ENCODE results near the gene MAPKAPK3.

DNA sequence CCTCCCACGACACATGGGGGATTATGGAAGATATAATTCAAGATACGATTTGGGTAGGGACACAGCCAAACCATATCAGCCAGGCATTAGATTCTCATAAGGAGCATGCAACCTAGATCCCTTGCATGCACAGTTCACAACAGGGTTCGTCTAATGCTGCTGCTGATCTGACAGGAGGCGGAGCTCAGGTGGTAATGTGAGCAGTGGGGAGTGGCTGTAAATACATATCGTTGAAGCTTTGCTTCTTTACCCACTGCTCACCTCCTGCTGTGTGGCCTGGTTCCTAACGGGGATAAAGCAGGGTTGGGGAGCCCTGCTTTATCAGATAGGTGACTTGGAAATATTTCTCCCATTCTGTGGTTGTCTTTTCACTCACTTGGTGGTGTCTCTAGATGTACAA lies 72.6 kb downstream of the MAPKAPK3 start:
- TF ChIP-seq PHF8 (conservative IDR thresholded peaks at IDR 0.05; ENCODE audit: low read depth, low read length) (no peak), RAD21 (IDR thresholded peaks at IDR 0.05 in 1 of 2, conservative IDR thresholded peaks at IDR 0.05 in 1 of 2; ENCODE audit: low read depth in 2 of 2, low read length in 2 of 2) (no peak), ZNF274 (IDR thresholded peaks at IDR 0.05; ENCODE audit: borderline replicate concordance, extremely low read depth, low read length) (no peak), POLR2A (IDR thresholded peaks at IDR 0.05; ENCODE audit: control extremely low read depth in 1 of 2, low read depth in 2 of 2, low read length in 2 of 2) (no peak), YY1 (IDR thresholded peaks at IDR 0.05; ENCODE audit: low read depth, low read length) (no peak), EP300 (IDR thresholded peaks at IDR 0.05; ENCODE audit: borderline replicate concordance in 1 of 2, low read depth in 2 of 2, low read length in 2 of 2) (no peak), CHD2 (IDR thresholded peaks at IDR 0.05; ENCODE audit: low read length) (no peak), CBX5 (IDR thresholded peaks at IDR 0.05; ENCODE audit: low read depth, low read length) (no peak), SIX5 (IDR thresholded peaks at IDR 0.05; ENCODE audit: low read depth, low read length) (no peak), GABPA (IDR thresholded peaks at IDR 0.05; ENCODE audit: borderline replicate concordance, insufficient read depth, low read length) (no peak)
- TF ChIP-seq, protein P1, sequence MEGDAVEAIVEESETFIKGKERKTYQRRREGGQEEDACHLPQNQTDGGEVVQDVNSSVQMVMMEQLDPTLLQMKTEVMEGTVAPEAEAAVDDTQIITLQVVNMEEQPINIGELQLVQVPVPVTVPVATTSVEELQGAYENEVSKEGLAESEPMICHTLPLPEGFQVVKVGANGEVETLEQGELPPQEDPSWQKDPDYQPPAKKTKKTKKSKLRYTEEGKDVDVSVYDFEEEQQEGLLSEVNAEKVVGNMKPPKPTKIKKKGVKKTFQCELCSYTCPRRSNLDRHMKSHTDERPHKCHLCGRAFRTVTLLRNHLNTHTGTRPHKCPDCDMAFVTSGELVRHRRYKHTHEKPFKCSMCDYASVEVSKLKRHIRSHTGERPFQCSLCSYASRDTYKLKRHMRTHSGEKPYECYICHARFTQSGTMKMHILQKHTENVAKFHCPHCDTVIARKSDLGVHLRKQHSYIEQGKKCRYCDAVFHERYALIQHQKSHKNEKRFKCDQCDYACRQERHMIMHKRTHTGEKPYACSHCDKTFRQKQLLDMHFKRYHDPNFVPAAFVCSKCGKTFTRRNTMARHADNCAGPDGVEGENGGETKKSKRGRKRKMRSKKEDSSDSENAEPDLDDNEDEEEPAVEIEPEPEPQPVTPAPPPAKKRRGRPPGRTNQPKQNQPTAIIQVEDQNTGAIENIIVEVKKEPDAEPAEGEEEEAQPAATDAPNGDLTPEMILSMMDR (IDR thresholded peaks at IDR 0.05; ENCODE audit: control extremely low read depth in 1 of 3, insufficient read depth in 1 of 3, low read depth in 1 of 3, low read length in 3 of 3): no peak
- TF ChIP-seq, protein P2, sequence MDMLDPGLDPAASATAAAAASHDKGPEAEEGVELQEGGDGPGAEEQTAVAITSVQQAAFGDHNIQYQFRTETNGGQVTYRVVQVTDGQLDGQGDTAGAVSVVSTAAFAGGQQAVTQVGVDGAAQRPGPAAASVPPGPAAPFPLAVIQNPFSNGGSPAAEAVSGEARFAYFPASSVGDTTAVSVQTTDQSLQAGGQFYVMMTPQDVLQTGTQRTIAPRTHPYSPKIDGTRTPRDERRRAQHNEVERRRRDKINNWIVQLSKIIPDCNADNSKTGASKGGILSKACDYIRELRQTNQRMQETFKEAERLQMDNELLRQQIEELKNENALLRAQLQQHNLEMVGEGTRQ (IDR thresholded peaks at IDR 0.05; ENCODE audit: low read length): no peak
